NOMO-1 treated with DMSO at 0.1 percent for 48 hours (cell line): ENCODE results near the gene TRAF7.
"Not testable (repeated sequence)": the region's sequence is repeated elsewhere in the genome, so short reads cannot be mapped to it uniquely, and the experiment has no call there.

Source experiments
- DNase-seq: peaks from one replicate; lab custom pipeline; 2025; ENCODE audit not compliant: unreplicated experiment; lab: John Stamatoyannopoulos, UW

TRAF7 gene

GRCh38 chr16:2197765-2198164 lies 42.2 kb downstream of the TRAF7 start:
- no peak for DNase-seq

DNA sequence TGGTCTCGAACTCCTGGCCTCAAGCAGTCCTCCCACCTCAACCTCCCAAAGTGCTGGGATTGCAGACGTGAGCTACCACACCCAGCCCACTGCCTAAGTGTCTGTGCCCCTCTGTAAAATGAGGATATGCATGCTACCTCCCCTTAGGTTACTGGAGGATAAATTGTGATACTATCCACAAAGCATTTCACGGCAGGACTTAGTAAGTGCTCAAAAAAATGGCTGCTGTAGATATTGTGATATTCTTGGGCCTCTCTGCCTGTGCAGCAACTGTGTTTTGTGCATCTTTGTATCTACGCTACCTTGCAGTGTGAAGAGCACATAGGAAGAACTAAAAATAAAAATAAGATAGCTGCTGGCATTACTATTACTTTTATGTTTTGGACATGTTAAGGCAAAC lies 42.7 kb downstream of the TRAF7 start:
- no peak for DNase-seq

GRCh38 chr16:2199095-2199494 lies 43.5 kb downstream of the TRAF7 start:
- DNase-seq: no peak

DNA sequence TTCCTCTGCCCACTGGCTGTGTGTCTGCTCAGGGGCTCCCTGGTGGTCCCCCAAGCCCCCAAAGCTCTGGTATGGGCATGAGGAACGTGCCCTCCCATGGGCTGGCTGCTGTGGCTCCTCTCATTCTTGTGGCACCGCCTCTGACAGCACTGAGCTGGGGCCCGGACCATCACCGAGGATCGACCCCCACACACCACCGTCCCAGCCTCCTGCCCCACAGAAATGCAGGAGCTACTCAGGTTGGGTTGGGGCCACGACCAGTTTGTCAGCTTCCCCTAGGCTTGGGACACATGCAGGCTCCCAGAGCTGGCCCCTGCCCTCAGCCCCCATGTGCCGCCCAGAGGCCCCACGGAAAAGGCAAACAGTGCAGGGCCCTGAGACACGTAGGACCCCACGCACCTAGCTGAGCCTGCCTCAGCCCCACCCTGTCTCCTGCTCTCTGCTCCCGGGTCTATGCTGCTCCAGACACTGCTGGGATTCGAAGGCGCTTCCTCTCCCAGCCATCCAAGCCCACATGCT lies 44.1 kb downstream of the TRAF7 start:
- no peak for DNase-seq

DNA sequence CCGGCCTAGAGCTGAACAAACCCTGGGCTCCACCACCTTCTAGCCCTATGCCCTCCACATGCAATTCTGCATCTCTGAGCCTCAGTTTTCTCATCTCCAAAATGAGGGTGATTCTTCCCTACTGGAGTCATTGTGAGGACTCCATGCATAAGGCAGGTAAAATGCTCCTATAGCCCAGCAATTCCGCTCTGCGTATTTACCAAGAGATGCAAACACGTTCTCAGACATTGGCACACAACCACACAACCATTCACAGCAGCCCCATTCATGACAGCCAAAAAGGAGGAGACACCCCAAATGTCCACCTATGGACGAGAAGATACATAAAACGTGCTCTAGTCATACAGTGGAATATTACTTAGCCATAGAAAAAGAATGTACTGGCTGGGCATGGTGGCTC lies 44.7 kb downstream of the TRAF7 start:
- DNase-seq: no peak

DNA sequence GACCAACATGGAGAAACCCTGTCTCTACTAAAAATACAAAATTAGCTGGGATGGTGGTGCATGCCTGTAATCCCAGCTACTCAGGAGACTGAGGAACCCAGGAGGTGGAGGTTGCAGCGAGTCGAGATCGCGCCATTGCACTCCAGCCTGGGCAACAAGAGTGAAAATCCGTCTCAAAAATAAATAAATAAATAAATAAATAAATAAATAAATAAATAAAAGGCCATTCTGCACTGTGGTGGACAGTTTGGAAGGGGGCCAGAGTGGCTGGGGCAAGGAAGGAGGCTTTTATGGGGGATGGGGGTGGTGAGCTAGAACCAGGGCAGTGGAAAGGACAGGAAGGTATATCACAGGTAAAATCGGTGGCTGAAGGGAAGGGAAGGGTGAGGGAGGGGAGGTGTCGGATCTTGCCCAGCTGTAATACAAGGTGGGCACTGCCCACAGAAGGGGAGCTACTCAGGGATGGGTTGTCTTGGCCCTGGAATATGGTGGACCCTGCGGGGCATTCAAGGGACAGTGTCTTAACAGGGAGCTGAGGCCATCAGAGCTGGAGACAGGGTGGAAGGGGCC lies 47.6 kb downstream of the TRAF7 start:
- not testable (repeated sequence) for DNase-seq

GRCh38 chr16:2204416-2205103 lies 49.0 kb downstream of the TRAF7 start:
- DNase-seq: no peak

DNA sequence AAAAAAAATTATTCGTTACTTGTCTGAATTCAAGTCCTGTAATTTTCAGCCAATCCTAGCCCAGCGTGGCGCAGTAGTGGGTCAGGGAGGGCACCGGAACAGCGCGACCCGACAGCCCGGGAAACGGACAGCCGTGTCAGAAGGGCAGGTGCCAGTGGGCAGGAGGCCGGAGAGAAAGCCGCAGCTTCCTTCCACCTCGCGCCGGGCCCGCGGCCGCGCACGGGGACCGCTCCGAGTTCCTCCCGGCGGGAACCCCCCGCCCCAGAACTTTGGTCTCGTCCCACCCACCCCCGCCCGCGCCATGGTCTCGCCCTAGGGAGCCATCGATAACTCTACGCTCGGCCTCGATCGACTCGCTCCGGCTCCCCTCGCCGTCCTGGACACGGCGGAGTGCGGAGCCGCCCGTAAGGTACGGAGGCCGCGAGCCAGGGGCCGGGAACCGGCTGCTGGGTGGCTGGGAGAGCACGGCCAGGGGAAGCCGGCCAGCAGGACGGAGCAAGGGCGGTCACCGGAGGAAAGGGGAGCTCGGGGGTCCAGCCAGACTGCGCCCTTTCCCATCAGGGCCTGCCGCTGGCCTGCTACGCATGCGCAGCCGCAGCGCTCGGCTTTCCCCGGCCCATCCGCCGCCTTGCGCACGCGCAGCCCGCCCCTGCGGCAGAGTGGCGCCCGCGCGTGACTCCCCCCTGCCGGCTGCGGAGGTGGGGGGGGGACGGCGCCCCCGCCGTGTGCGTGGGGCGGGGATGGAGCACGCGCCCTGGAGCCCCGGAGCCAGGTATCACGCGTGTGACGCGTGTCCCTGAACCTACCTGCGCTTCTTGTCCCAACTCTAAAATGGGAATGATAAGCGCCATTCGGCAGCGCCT lies 49.8 kb downstream of the TRAF7 start, which contains the start of gene MLST8:
Gene MLST8 (plus strand): TSS at position 351 of the 863 bp plus-strand sequence. CDS start 632 bp downstream, outside the sequence.
- DNase-seq: peak; percentile 77

GRCh38 chr16:2205967-2206313 lies 50.4 kb downstream of the TRAF7 start:
- no peak for DNase-seq

DNA sequence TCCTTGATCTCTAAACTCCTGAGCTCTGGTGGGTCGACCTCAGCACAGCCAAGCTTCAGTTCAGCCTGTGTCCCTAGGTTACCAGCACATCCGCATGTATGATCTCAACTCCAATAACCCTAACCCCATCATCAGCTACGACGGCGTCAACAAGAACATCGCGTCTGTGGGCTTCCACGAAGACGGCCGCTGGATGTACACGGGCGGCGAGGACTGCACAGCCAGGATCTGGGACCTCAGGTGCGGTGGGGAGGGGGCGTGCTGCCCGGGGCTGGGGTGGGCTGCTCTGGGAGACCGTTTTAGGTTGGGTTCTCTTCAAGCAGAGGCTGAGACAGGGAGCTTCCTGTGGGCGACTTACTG lies 50.8 kb downstream of the TRAF7 start:
- no peak for DNase-seq

DNA sequence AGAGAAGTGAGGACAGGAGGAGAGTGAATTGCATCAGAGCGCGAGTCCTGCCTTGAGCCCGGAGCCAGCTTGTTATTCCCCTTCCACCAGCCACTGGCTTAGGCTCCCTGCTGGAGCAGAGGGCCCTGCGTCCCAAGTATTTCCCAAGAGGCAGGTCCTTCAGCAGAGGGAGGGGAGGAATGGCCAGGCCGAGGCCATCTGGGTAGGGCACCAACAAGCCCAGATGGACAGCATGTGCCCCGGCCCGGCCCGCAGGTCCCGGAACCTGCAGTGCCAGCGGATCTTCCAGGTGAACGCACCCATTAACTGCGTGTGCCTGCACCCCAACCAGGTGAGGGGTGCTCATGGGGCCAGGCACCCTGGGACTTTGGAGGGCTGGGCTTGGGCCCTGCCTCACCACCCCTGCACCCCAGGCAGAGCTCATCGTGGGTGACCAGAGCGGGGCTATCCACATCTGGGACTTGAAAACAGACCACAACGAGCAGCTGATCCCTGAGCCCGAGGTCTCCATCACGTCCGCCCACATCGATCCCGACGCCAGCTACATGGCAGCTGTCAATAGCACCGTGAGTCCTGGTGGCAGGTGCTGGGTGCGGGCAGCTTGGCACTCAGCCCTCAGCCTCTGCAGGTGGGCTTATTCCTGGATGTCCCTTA lies 51.3 kb downstream of the TRAF7 start:
- DNase-seq: no peak

DNA sequence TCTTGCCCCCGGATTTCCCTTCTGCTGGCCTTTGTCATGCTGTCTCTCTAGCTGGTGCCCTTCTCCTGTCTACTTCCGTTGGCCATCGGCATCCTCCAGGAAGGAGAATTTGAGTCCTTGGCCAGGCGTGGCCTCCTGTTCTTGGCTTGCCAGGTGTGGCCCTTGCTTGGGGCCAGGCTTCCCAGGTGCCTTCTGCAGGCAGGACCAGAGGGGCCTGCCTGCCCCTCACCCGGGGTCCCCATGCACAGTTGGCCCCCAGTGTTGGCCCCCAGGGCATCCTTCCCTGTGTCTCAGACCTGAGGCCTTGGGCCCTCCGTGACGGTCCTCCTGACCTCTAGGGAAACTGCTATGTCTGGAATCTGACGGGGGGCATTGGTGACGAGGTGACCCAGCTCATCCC lies 52.3 kb downstream of the TRAF7 start:
- no peak for DNase-seq

- DNase-seq: no peak
Observed at GRCh38 chr16:2208308-2208707, 52.7 kb downstream of the TRAF7 start.

GRCh38 chr16:2208772-2209171 lies 53.2 kb downstream of the TRAF7 start:
- no peak for DNase-seq

DNA sequence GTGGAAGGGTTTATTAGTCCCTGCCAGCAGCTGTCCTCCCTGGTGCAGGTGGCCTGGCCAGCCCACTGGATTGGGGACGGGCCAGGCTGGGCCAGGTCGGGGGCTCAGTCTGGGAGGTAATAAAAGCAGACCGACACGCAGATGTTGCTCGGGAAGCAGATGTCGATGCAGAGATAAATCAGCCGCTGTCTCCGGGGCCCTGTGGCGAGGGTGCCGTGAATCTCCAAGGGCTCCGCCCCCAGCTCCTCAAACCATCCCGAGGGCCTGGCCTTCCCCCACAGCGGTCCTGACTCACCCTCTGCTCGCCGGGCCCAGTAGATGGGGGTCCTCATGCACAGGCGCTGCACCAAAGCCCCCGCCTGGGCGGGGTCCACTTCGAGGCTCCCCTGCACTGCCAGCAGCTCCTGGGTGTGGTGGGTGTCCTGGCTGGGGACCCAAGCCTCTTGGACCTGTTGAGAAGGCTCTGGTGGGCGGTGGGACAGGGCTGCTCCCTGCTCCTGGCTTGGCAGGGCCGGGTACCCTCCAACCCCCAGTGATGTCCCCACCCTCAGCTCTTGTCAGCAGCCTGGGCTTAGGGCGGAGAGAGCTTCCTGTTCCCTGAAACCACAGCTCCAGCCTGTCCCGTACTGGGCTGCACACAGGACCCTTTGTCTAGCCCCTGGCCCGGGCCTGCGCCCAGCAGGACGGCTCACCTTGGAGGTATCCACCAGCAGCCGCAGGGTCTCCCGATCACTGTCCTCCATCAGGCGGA lies 53.9 kb downstream of the TRAF7 start:
- DNase-seq: no peak

DNA sequence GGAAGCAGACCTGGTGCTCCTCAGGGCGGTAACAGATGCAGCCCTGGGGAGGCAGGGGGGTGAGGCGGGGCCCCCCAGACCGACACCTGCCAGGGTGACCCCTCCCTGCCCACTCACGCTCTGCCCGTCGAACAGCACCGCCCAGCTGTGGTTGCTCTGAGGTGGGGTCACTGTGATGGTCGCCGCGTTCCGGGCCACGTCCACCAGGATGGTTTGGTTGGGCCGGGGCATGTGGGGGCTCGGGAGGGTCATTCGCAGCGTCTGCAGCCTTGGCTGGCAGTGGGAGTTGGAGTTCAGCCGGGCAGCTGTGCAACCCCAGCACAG lies 54.4 kb downstream of the TRAF7 start:
- DNase-seq: no peak

- DNase-seq: no peak
Observed at GRCh38 chr16:2210386-2211365, 55.1 kb downstream of the TRAF7 start, which contains the start of gene BRICD5. Gene BRICD5, minus strand, starts transcription at chr16:2210863. Its CDS starts 30 bp downstream, at chr16:2210833.

DNA sequence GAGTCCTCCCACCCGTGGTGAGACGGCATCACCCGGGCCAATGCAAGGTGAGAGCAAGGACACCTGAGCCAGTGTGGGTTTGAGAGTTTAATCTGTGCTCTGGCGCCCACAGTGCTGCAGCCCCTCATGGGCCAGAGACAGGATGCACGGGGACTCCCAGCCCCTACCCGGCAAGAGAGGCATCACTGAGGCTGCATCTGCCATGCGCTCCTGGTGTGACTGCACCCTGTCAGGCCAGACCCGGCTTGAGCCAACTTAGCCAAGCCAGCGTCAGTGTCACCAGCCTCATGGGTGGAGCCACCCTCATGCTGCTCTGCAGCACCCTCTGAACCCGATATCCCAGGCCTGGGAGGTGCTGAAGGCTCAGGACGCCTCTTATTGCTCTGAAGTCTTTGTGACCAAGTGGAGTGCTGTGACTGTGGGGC lies 56.4 kb downstream of the TRAF7 start:
- DNase-seq: no peak
